Endodermal cell (in vitro differentiated cells): ENCODE measurements around the gene GBP6. TPM values are rescaled to one million over a fixed set of nuclear protein-coding genes. Genes with fewer than 3 reads are reported as not detected.
"Not testable (repeated sequence)": the region's sequence is repeated elsewhere in the genome, so short reads cannot be mapped to it uniquely, and the experiment has no call there.

Experiments
- DNase-seq: peaks from one replicate; pipeline ENCODE4 v3.0.0-alpha.2; 2017
- H3K27ac ChIP-seq: 2 replicates; pipeline ENCODE4 v1.5.1; 2013; ENCODE audit warnings: mild to moderate bottlenecking, low read depth, low read length, moderate library complexity
- H3K27me3 ChIP-seq: 2 replicates; pipeline ENCODE4 v1.6.1; 2013; ENCODE audit warnings: mild to moderate bottlenecking, low read length, moderate library complexity; ENCODE audit not compliant: insufficient read depth, control insufficient read depth, poor library complexity, severe bottlenecking
- H3K36me3 ChIP-seq: 2 replicates; pipeline ENCODE4 v1.7.0; 2013; ENCODE audit warnings: mild to moderate bottlenecking, low read length, moderate library complexity; ENCODE audit not compliant: control insufficient read depth, insufficient read depth
- H3K4me1 ChIP-seq: one replicate; pipeline ENCODE4 v1.7.0; 2013; ENCODE audit warnings: low read length; ENCODE audit not compliant: control insufficient read depth, insufficient read depth
- H3K4me3 ChIP-seq: 2 replicates; pipeline ENCODE4 v1.5.1; 2013; ENCODE audit warnings: mild to moderate bottlenecking, low read length, moderate library complexity
- H3K9ac ChIP-seq: 2 replicates; pipeline ENCODE4 v1.6.1; 2013; ENCODE audit warnings: mild to moderate bottlenecking, low read length, moderate library complexity; ENCODE audit not compliant: poor library complexity, severe bottlenecking; ENCODE audit errors: extremely low read depth
- H3K9me3 ChIP-seq: 2 replicates; pipeline ENCODE4 v1.6.1; 2013; ENCODE audit warnings: mild to moderate bottlenecking, low read length, moderate library complexity; ENCODE audit not compliant: control insufficient read depth
- H3K27ac Mint-ChIP-seq: 2 replicates; pipeline ENCODE4 v1.8.0; 2020; ENCODE audit warnings: mixed read lengths
- H3K27me3 Mint-ChIP-seq: 2 replicates; pipeline ENCODE4 v1.8.0; 2021; ENCODE audit warnings: mild to moderate bottlenecking, mixed read lengths; ENCODE audit not compliant: insufficient read depth
- H3K36me3 Mint-ChIP-seq: 2 replicates; pipeline ENCODE4 v1.8.0; 2020; ENCODE audit warnings: low read depth, mixed read lengths
- H3K4me1 Mint-ChIP-seq: 2 replicates; pipeline ENCODE4 v1.8.0; 2020; ENCODE audit warnings: mixed read lengths
- H3K4me3 Mint-ChIP-seq: 2 replicates; pipeline ENCODE4 v1.8.0; 2020; ENCODE audit warnings: mild to moderate bottlenecking, moderate library complexity, mixed read lengths
- H3K9me3 Mint-ChIP-seq: 2 replicates; pipeline ENCODE4 v1.8.0; 2020; ENCODE audit warnings: mild to moderate bottlenecking, mixed read lengths
- WGBS, 2 experiments: methylation state at CpG; one replicate each; pipeline versions ENCODE4 v1.1.5 to v1.1.7; 2013; ENCODE audit warnings: missing lambda C conversion rate in 2 of 2, mixed read lengths in 1 of 2; ENCODE audit not compliant: insufficient coverage in 1 of 2, insufficient read length in 1 of 2; 5-methylcytosine and 5-hydroxymethylcytosine counted together
- total RNA-seq, 2 donors: library from RNA; stranded (reverse); fragmentation: NEBNext Ultra II Directional in 1 of 2; extraction: Animal tissue kit (Norgen Biotek cat#: 25700) in 1 of 2; gene quantifications; 2 replicates in 1 of 2; 3 replicates in 1 of 2; pipeline ENCODE4 v1.2.1, GENCODE V29; 2021
- TF ChIP-seq, protein P1 (sequence below): fragments of 200-600 bp; sonication (generic); conservative IDR thresholded peaks from 2 replicates; pipeline ENCODE4 v1.5.0; 2021; ENCODE audit warnings: antibody characterized with exemption, mild to moderate bottlenecking

GBP6 gene
- total RNA-seq, 2 donors from 2014 or later, result not detected

- Histone ChIP-seq H3K27me3 (no peaks in the 10 kb centered on the region), H3K9me3 (no peaks in the 10 kb centered on the region), H3K4me1 (no peaks in the 10 kb centered on the region), H3K27ac (no peak overlapping the region), H3K9ac (no peak overlapping the region), H3K4me3 (no peak overlapping the region), H3K36me3 (no peaks in the 10 kb centered on the region)
- Mint-ChIP-seq H3K27me3 (no peaks in the 10 kb centered on the region), H3K4me1 (no peaks in the 10 kb centered on the region), H3K36me3 (no peaks in the 10 kb centered on the region), H3K9me3 (peaks cover under 1% of the 10 kb centered on the region), H3K4me3 (no peak overlapping the region), H3K27ac (no peak overlapping the region)
- TF ChIP-seq, protein P1, sequence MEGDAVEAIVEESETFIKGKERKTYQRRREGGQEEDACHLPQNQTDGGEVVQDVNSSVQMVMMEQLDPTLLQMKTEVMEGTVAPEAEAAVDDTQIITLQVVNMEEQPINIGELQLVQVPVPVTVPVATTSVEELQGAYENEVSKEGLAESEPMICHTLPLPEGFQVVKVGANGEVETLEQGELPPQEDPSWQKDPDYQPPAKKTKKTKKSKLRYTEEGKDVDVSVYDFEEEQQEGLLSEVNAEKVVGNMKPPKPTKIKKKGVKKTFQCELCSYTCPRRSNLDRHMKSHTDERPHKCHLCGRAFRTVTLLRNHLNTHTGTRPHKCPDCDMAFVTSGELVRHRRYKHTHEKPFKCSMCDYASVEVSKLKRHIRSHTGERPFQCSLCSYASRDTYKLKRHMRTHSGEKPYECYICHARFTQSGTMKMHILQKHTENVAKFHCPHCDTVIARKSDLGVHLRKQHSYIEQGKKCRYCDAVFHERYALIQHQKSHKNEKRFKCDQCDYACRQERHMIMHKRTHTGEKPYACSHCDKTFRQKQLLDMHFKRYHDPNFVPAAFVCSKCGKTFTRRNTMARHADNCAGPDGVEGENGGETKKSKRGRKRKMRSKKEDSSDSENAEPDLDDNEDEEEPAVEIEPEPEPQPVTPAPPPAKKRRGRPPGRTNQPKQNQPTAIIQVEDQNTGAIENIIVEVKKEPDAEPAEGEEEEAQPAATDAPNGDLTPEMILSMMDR, result no peak
- DNase-seq, result no peak
- 85 to 89% methylated on average over 4 of the region's 4 CpGs for WGBS, 2 experiments
Observed at GRCh38 chr1:89339039-89339438, 24.8 kb upstream of the GBP6 start.

DNA sequence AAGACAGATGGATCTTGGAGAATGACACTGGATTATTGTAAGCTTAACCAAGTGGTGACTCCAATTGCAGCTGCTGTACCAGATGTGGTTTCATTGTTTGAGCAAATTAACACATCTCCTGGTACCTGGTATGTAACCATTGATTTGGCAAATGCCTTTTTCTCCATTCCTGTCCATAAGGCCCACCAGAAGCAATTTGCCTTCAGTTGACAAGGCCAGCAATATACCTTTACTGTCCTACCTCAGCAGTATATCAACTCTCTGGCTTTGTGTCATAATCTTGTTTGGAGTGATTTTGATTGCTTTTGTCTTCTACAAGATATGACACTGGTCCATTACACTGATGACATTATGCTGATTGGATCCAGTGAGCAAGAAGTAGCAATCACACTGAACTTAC lies 18.4 kb upstream of the GBP6 start:
- H3K9me3 Mint-ChIP-seq, H3K4me1 Mint-ChIP-seq, H3K36me3 Mint-ChIP-seq, H3K27me3 Mint-ChIP-seq, H3K4me1 ChIP-seq, H3K9me3 ChIP-seq, H3K36me3 ChIP-seq, H3K4me3 ChIP-seq, H3K27ac Mint-ChIP-seq, H3K27ac ChIP-seq, H3K27me3 ChIP-seq, DNase-seq, H3K4me3 Mint-ChIP-seq, H3K9ac ChIP-seq: not testable (repeated sequence)

GRCh38 chr1:89347296-89347695 lies 16.6 kb upstream of the GBP6 start:
- Histone ChIP-seq H3K27ac (no peak overlapping the region), H3K9ac (no peak overlapping the region), H3K36me3 (no peaks in the 10 kb centered on the region), H3K4me1 (no peaks in the 10 kb centered on the region), H3K4me3 (no peak overlapping the region), H3K9me3 (no peaks in the 10 kb centered on the region), H3K27me3 (no peaks in the 10 kb centered on the region)
- Mint-ChIP-seq H3K36me3 (no peaks in the 10 kb centered on the region), H3K4me3 (no peak overlapping the region), H3K27ac (no peak overlapping the region), H3K27me3 (no peaks in the 10 kb centered on the region), H3K9me3 (peaks cover 4% of the 10 kb centered on the region), H3K4me1 (no peaks in the 10 kb centered on the region)
- 67 to 79% methylated on average over 2 of the region's 2 CpGs for WGBS, 2 experiments
- DNase-seq, result no peak
- TF ChIP-seq, protein P1, result no peak

GRCh38 chr1:89350298-89350697 lies 13.6 kb upstream of the GBP6 start:
- Mint-ChIP-seq H3K36me3 (no peaks in the 10 kb centered on the region), H3K27me3 (no peaks in the 10 kb centered on the region), H3K4me1 (no peaks in the 10 kb centered on the region), H3K27ac (no peak overlapping the region), H3K9me3 (no peaks in the 10 kb centered on the region), H3K4me3 (no peak overlapping the region)
- Histone ChIP-seq H3K27me3 (no peaks in the 10 kb centered on the region), H3K4me1 (no peaks in the 10 kb centered on the region), H3K36me3 (no peaks in the 10 kb centered on the region), H3K27ac (no peak overlapping the region), H3K9me3 (no peaks in the 10 kb centered on the region), H3K4me3 (no peak overlapping the region), H3K9ac (no peak overlapping the region)
- TF ChIP-seq, protein P1, result no peak
- no peak for DNase-seq
- 86% methylated on average over 2 of the region's 2 CpGs; no CpG with 5 or more reads in 1 of the 2 experiments for WGBS, 2 experiments
